22Rv1 (cell line): Measurements from ENCODE around the gene SLIT3.

Experiments
- H3K27ac ChIP-seq: fragments of 450-650 bp; 2 replicates; pipeline ENCODE4 v1.5.1; 2017
- CTCF ChIP-seq: fragments of 450-650 bp; IDR thresholded peaks from 2 replicates; pipeline ENCODE4 v1.5.1; 2017; ENCODE audit warnings: mild to moderate bottlenecking
- ZFX ChIP-seq: fragments of 450-650 bp; IDR thresholded peaks from 2 replicates; pipeline ENCODE4 v1.6.1; 2017; ENCODE audit warnings: antibody characterized with exemption, borderline replicate concordance

The SLIT3 gene

GRCh38 chr5:168816661-168817060 lies 484.3 kb downstream of the SLIT3 start:
- H3K27ac ChIP-seq: no peak overlapping the region
- no peak for TF ChIP-seq CTCF
- TF ChIP-seq ZFX: no peak

- no peak for TF ChIP-seq ZFX
- TF ChIP-seq CTCF: no peak
Measured at GRCh38 chr5:168813184-168813968, 487.6 kb downstream of the SLIT3 start.

GRCh38 chr5:168810641-168811040 lies 490.3 kb downstream of the SLIT3 start:
- H3K27ac ChIP-seq: no peak overlapping the region
- no peak for TF ChIP-seq ZFX
- no peak for TF ChIP-seq CTCF

More at GRCh38 chr5:168813184-168813968, 487.6 kb downstream of the SLIT3 start:
- H3K27ac ChIP-seq: no peak overlapping the region

- no peak for TF ChIP-seq CTCF
- TF ChIP-seq ZFX: no peak
- no peak overlapping the region for H3K27ac ChIP-seq
Measured at GRCh38 chr5:168809218-168809617, 491.7 kb downstream of the SLIT3 start.

- no peak overlapping the region for H3K27ac ChIP-seq
- TF ChIP-seq ZFX (no peak), CTCF (no peak)
Measured at GRCh38 chr5:168808051-168808616, 492.8 kb downstream of the SLIT3 start.

GRCh38 chr5:168807287-168807686 lies 493.7 kb downstream of the SLIT3 start:
- no peak for TF ChIP-seq ZFX
- no peak for TF ChIP-seq CTCF
- no peak overlapping the region for H3K27ac ChIP-seq

GRCh38 chr5:168803541-168803940 lies 497.4 kb downstream of the SLIT3 start:
- no peak overlapping the region for H3K27ac ChIP-seq
- TF ChIP-seq ZFX: no peak
- TF ChIP-seq CTCF: no peak
